Activated T-cell treated with anti-CD3 and anti-CD28 coated beads for 4 hours (primary cell): ENCODE results near the gene DDX42.
"Not testable (repeated sequence)": the region's sequence is repeated elsewhere in the genome, so short reads cannot be mapped to it uniquely, and the experiment has no call there.

Experiments used
- DNase-seq: peaks from one replicate; pipeline ENCODE4 v3.0.0-alpha.2; 2020

Gene DDX42

DNA sequence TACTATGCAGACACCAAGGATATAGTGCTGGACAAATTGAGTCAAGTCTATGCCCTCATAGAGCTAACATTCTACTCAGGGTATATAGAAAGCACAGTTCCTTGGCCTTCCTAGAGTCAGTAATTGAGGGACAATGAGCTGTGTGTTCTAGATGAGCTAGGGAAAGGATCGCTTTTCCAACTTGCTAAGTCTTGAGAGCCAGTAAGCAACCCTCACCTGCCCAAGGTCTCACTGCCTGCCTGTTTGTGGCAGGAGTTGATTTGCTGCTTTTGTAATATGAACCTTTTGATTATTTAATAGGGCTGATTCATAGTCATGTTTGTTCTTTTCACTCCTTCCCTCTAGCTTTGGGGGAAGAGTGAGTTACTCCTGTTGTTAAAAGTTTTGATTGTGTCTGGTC lies 6.5 kb downstream of the DDX42 start:
- no peak for DNase-seq

DNA sequence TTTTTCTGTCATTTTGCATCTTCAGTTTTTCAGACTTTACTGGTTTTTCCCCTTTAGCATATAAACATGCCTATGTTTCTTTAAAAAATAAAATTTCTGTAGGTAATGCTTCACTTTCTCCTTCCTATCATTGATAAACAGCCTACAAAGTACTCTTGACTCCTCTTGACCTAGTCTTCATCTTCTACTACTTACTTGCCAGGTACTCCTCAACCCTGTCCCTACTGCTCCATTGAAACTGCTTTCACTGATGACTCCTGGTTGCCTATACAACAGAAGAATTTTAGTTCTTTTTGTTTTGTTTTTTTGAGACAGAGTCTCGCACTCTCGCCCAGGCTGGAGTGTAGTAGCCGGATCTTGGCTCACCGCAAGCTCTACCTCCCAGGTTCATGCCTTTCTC lies 7.0 kb downstream of the DDX42 start:
- no peak for DNase-seq

DNA sequence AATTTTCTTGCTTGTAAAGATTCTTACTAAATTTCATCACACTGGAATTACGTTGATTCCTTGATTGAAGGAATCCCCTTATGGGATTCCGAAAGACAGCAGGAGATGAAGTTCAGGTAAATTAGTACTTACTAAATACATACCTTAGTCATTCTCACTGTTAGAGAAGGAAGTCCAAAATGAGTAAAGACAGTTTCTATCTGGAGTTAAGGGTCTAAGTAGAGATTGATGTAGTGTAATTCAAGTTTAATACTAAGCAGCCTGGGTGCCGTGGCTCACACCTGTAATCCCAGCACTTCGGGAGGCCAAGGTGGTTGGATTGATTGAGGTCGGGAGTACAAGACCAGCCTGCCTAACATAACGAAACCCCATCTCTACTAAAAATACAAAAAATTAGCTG lies 9.6 kb downstream of the DDX42 start:
- DNase-seq: no peak

DNA sequence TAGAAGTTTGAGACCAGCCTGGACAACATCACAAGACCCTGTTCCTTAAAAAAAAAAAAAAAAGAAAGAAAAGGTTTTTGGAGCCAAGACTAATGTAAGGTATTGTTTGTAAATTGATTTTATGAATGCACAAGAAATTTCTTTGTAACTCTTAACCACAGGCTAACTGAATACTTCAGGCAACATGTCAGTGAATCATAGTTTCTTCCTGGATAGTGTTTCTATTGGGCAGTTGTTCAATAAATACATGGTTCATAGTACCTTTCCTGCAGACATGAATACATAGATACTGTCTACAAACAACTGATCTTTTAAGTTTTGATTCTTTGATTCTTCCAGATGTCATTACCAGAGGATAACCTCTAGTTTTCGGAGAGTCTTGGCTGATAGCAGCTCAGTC lies 11.6 kb downstream of the DDX42 start:
- DNase-seq: no peak

DNA sequence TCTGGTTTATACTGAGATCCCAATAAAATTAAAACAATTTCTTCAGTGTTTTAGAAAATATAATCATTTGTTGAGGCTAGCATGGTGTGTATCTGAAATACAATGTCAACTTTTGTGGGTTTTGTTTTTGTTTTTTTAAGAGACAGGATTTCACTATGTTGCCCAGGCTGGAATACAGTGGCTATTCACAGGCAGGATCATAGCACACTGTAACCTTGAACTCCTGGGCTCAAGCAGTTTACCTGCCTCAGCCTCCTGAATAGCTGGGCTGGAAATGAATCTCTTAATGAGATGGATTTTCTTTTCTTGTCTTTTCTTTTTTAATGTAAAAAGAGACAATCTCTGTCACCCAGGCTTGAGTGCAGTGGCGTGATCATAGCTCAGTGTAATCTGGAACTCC lies 12.1 kb downstream of the DDX42 start:
- DNase-seq: no peak

DNA sequence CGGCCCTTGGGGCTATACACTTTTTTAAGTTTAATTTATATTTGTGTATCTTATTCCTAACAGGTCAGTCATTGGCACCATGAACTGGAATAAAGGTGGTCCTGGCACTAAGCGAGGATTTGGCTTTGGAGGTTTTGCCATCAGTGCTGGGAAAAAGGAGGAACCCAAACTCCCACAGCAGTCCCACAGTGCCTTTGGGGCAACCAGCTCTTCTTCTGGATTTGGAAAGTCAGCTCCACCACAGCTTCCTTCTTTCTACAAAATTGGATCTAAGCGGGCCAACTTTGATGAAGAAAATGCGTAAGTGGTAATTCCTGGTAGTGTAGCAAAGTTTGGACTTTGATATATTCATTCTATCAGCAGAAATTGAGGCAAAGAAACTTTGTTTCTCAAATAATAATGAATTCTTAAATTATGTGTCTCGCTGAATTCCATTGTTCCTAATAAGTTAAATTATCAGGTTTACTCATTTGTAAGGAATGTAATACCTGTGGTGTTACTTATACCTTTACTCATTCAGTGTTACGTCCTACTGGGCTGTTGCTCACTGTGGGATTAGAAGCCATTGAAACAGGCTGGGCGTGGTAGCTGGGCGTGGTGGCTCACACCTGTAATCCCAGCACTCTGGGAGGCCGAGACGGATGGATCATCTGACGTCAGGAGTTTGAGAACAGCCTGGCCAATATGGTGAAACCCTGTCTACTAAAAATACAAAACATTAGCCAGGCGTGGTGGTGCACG lies 13.2 kb downstream of the DDX42 start:
- no peak for DNase-seq

DNA sequence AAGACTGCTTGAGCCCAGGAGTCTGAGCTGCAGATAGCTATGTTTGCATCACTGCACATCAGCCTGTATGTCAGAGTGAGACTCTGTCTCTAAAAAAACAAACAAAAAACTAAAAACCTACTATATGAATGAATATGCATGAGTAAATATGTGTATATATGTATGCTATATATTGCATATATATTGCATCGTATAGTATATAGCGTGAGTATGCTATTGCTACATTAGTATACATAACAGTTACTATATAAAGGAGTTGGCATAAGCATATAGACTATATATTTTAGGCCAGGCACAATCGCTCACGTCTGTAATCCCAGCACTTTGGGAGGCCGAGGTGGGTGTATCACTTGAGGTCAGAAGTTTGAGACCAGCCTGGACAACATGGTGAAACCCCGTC lies 16.1 kb downstream of the DDX42 start:
- no peak for DNase-seq

DNA sequence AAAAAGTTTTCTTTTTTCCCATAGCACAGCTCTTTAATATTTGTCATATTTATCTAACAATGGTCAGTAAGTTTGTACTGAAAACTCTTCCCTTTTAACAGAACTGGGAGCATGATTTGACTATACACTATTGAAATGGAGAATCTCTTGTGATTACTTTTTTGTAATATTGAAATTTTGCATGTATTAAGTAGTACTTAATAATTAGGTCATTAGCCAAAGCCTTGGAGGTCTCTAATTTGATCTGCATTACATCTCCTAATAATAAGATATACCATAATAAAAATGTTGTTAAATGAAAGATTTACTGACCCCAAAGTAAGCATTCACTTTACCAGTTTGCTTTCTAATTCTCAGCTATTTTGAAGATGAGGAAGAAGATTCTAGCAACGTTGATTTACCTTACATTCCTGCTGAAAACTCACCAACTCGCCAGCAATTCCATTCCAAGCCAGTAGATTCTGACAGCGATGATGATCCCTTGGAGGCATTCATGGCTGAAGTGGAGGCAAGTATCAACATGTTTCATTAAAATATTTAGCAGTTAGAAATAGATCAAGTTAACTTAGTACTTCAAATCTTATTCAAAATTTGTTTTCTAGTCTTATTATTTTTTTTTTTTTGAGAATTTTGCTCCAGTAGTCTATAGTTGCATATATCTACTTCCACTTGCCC lies 18.2 kb downstream of the DDX42 start:
- DNase-seq: no peak

DNA sequence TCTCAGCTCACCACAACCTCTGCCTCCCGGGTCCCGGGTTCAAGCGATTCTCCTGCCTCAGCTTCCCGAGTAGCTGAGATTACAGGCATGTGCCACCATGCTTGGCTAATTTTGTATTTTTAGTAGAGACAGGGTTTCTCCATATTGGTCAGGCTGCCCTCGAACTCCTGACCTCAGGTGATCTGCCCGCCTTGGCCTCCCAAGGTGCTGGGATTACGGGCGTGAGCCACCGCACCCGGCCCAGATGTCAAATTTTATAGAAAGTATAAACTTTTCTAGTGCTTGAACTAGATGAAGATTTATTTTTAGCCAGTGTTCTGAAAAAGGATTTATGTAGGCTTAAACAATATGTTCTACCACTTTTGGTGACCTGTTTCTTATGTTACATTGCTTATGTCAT lies 22.4 kb downstream of the DDX42 start:
- DNase-seq: not testable (repeated sequence)

DNA sequence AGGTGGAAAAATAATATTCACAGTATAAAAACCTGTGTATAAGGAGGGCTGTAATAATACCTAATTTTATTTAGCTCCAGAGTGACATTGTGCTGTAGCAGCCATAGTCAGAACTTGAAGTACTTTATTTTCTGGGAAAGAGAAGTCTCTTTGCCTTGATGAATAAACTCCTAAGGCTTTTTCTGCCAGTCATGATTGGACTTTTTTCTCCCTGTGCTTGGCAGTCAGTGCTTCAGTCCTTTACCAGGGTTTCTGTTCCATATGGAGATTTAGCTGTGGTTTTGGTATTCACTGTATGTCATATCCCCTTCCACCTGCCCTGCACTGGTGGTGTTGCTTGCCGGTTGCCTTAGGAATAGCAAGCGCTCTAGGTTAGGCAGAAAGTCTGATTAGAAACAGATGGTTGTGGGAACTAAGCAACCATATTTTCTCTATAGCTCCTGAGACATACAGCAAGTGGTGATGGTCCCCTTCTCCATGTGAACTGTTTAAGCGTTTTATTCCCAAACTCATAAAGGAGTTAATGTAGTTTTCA lies 24.7 kb downstream of the DDX42 start:
- DNase-seq: no peak

DNA sequence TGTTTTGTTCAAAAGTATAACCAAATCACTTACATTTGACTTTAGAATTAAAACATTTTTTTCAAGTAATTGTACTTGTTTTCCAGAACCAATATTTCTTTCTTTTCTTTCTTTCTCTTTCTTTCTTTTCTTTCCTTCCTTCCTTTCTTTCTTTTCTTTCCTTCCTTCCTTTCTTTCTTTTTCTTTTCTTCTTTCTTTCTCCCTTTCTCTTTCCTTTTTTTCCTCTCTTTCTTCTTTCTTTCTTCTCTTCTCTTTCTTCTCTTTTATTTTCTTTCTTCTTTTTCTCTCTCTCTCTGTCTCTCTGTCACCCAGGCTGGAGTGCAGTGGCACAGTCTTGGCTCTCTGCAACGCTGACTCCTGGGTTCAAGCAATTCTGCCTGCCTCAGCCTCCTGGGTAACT lies 26.8 kb downstream of the DDX42 start:
- DNase-seq: no peak

DNA sequence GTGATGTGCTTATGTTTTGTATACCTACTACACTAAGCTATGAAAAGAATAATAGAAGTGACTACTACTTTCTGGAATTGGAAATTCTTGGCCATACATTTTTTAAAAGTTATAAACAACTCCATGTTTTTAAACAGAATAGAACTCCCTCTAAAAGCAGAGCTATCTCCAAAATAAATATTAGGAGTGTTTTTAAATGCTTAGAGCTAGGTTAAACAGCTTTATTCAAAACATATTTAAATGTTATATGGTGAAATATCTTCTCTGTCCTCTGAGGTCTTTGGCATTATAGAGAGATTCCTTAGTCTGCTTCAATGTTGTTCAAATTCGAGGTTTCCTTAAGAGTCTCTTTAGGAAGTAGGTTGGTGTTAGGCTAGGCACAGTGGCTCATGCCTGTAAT lies 30.4 kb downstream of the DDX42 start:
- no peak for DNase-seq

DNA sequence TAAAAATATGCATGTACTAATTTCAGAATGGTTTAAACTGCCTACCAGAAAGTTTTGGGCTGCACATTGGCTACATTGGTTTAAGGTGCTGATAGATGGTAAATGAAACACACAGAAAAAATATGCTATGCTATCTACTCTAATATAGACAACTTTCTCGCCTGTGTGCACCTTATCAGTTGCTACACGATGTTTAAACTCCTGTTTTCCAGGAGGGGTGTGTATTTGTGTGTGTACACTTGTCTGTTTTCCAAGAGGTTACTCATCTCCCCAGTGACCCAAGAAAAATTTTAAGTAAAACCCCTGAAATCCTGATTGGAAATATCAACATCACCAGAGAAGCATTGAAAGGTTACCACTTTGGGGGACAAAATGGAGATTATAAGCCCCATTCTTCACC lies 31.6 kb downstream of the DDX42 start:
- no peak for DNase-seq

DNA sequence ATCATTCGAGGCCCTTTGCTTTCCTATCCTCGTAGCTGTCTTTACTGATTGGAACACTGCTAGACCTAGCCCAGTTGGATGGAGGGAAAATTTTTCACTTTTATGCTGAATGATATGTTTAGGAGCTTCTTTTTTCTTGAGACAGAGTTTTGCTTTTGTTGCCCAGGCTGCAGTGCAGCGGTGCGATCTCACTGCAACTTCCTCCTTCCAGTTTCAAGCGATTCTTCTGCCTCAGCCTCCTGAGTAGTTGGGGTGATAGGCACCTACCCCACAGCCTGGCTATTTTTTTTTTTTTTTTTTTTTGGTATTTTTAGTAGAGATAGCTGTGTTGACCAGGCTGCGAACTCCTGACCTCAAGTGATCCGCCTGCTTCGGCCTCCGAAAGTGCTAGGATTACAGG lies 36.0 kb downstream of the DDX42 start:
- no peak for DNase-seq

DNA sequence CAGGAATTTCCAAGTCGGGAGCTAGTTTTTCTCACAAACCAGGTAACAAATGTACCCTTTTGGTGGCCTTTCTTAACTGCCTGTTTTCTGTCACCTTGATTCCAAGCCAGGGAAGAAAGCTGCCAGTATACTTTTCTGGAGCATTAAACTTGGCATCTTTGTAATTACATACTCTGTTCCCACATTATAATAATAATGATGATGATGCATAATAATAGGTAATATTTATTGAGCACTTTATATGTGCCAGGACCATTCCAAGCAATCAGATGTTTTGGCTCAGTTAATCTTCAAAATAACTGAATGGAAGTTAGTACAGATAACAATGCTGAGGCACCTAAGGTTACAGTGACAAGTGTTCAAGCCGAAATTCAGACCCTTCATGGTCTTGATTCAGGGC lies 42.2 kb downstream of the DDX42 start:
- no peak for DNase-seq

DNA sequence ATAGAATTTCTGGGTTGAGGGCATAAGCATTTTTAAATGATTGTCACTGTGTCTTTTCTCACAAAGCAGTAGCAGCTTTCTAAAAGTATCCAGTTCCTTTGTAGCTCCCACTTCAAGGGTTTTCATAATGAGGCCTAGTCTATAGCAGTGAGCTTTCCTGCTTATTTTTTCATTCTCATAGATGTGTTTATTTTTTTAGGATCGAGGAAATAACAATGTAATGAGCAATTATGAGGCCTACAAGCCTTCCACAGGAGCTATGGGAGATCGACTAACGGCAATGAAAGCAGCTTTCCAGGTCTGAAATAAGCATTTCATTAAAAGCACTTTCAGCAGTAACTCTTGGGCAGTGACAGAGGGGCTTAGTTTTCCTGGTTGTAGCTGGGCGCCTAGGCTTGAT lies 42.7 kb downstream of the DDX42 start:
- DNase-seq: no peak

DNA sequence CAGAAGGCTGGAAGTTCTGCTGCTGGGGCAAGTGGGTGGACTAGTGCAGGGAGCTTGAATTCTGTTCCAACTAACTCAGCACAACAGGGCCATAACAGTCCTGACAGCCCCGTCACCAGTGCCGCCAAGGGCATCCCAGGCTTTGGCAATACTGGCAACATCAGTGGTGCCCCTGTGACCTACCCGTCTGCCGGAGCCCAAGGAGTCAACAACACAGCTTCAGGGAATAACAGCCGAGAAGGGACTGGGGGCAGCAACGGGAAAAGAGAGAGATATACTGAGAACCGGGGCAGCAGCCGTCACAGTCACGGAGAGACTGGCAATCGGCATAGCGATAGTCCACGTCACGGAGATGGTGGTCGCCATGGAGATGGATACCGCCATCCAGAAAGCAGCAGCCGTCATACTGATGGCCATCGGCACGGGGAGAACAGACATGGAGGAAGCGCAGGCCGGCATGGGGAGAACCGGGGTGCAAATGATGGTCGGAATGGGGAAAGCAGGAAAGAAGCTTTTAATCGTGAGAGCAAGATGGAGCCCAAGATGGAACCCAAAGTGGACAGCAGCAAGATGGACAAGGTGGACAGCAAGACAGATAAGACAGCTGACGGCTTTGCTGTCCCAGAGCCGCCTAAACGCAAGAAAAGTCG lies 43.9 kb downstream of the DDX42 start:
- DNase-seq: no peak

DNA sequence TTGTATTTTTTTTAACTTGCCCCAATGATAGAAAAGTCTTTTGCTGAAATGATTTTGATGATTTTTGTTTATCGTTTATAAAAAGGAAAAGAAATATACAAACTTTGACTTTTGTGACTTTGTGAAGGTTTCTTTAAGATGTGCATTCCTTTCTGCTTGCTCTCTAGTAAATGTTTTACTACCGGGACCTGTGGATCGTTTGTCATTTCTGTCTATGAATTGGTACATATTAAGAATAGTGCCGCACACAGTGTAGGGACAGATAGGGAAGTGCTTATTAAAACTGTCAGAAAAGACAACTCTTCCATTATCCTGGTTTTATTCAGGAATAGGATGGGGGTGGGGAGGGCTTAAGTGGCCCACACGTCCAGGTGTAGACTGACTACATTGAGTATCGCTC lies 45.2 kb downstream of the DDX42 start:
- DNase-seq: no peak

DNA sequence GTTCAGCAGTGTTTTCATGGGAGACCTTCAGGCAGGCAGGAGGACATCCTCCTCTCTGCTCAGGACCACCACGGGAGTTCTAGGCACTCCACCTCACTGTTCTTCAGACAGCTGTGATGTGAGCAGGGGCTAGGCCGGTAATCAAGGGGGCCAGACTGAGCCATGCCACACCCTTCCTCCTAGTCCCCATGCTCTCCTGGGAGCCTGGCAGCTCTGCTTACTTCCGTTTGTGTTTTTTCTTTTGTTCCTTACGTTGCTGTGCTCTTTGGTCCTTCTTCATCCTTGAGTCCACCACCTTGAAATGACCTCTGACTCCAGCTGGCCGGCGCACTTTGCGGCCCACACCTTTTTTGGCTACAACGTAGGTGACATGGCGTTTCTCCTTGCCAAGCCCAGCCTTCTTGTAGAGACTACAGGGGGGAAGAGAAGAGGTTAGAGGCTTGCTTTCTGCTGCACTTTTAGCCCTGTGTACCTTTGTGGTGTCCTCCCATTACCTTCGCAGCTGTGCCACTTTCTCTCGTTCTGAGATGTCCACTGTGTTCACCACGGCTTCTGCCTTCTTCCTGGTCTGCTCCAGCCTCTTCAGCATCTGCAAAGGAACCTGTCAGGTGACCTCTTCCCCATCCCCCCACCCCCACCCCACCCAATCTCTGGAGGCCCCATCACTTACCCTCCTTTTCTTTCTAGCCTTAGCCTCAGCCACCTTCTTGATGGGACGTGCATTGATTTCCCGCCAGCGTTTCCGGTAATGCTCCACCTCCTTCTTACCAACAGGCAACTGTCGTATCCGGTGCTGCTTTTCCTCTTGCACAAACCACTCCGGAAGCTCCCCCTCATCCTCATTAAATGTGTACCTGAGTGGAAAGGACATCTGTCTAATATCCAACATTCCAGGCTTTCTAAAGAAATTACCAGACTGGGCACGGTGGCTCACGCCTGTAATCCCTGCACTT lies 45.9 kb downstream of the DDX42 start:
- no peak for DNase-seq

DNA sequence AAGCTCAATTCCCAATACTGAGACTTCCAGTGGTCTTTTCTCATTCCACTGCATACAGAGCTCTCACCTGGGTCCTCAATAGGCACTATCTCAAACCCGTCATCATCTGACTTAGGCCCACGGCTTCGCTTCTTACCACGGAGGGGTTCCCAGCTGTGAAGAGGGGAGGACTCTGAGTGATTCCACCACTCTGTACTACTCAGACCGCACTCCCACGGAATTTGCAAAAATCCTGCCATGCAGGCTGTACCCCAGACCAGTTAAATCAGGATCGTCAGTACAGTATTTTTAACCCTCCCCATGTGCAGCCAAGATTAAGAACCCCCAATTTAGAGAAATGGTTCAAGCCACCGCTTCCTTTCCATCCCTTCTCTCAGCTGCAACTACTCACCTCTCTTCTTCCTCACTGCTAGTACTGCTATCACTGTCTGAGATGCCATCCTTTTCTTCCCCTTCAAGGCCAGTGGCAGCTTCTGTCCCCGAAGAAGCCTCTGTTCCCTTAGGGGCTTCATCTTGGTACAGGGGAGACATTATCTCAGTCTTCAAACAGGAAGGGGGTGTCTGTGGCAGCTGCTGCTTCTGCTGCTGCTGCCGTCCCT lies 47.1 kb downstream of the DDX42 start:
- DNase-seq: no peak

DNA sequence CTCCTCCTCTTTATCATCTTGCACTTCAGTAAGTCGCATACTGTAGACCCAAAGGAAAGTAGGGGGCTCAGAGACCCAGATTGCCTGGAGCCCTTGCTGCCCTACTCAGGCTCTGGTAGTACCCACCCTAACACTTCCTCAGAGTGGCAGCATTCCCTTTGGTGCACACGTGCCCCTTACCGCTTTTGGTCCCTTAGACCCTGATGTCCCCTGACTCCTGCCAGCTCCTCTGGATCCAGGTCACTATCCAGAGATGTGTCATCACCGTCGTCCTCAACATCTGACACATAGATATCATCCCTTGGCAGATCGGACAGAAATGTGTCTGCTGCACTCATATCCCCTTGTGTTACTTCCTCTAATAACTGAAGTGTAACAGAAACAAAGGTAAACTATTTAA lies 47.8 kb downstream of the DDX42 start:
- DNase-seq: no peak

DNA sequence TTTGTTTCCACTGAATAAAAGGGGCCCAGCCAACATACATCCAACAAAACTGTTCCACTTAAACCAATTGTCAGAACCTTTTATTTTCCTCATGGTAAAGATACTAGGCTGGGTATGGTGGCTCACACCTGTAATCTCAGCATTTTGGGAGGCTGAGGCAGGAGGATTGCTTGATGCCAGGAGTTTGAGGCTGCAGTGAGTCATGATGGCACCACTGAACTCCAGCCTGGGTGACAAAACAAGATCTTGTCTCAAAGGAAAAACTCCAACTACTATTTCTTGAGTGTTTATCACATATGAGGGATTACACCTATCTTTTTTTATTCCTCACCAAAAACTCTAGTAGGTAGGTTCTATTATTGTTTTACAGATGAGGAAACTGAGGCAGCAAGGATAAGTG lies 48.6 kb downstream of the DDX42 start:
- no peak for DNase-seq
